MM.1S (cell line): ENCODE data around the gene PPP2R5C.

Experiments
- DNase-seq: peaks from one replicate; pipeline ENCODE4 v3.0.0-alpha.2; 2015
- H2AFZ ChIP-seq: fragments of 300-600 bp; sonication (generic); 2 replicates; pipeline ENCODE4 v1.6.0; 2016; ENCODE audit warnings: antibody characterized with exemption, low read length
- H3F3A ChIP-seq: fragments of 300-600 bp; sonication (generic); 2 replicates; pipeline ENCODE4 v1.6.1; 2016; ENCODE audit warnings: mild to moderate bottlenecking, antibody characterized with exemption, low read length, moderate library complexity, mixed read lengths; ENCODE audit not compliant: insufficient read depth
- H3K27ac ChIP-seq: fragments of 300-600 bp; sonication (generic); 2 replicates; pipeline ENCODE4 v1.5.1; 2016; ENCODE audit warnings: mild to moderate bottlenecking, low read length
- H3K27me3 ChIP-seq: fragments of 300-600 bp; sonication (generic); replicated peaks from 2 replicates; pipeline ENCODE4 v1.6.0; 2016; ENCODE audit warnings: low read length; ENCODE audit not compliant: insufficient read depth
- H3K36me3 ChIP-seq: fragments of 300-600 bp; sonication (generic); replicated peaks from 2 replicates; pipeline ENCODE4 v1.6.1; 2016; ENCODE audit warnings: mild to moderate bottlenecking, low read length, mixed read lengths; ENCODE audit not compliant: insufficient read depth
- H3K4me1 ChIP-seq: fragments of 300-600 bp; sonication (generic); 2 replicates; pipeline ENCODE4 v1.6.1; 2016; ENCODE audit warnings: low read length, mixed read lengths
- H3K4me2 ChIP-seq: fragments of 300-600 bp; sonication (generic); 2 replicates; pipeline ENCODE4 v1.6.0; 2016; ENCODE audit warnings: low read depth, low read length
- H3K4me3 ChIP-seq: fragments of 300-600 bp; sonication (generic); 2 replicates; pipeline ENCODE4 v1.5.1; 2016; ENCODE audit warnings: low read length, mixed read lengths
- H3K79me2 ChIP-seq: fragments of 300-600 bp; sonication (generic); 2 replicates; pipeline ENCODE4 v1.6.1; 2016; ENCODE audit warnings: mixed run types, low read length, mixed read lengths
- H3K9ac ChIP-seq: fragments of 300-600 bp; sonication (generic); 2 replicates; pipeline ENCODE4 v1.6.1; 2016; ENCODE audit warnings: low read length, mixed read lengths
- H3K9me2 ChIP-seq: fragments of 300-600 bp; sonication (generic); replicated peaks from 2 replicates; pipeline ENCODE4 v1.6.1; 2016; ENCODE audit warnings: mild to moderate bottlenecking, low read length, mixed read lengths; ENCODE audit not compliant: insufficient read depth
- H3K9me3 ChIP-seq: fragments of 300-600 bp; sonication (generic); replicated peaks from 2 replicates; pipeline ENCODE4 v1.6.1; 2016; ENCODE audit warnings: mild to moderate bottlenecking, low read length, mixed read lengths; ENCODE audit not compliant: insufficient read depth
- H4K20me1 ChIP-seq: fragments of 300-600 bp; sonication (generic); 2 replicates; pipeline ENCODE4 v1.6.1; 2016; ENCODE audit warnings: mild to moderate bottlenecking, low read length, moderate library complexity, mixed read lengths; ENCODE audit not compliant: insufficient read depth
- CTCF ChIP-seq: fragments of 300-600 bp; sonication (generic); IDR thresholded peaks from 2 replicates; pipeline ENCODE4 v1.5.1; 2016; ENCODE audit warnings: antibody characterized with exemption, low read length, mixed read lengths
- EZH2 ChIP-seq: fragments of 300-600 bp; sonication (generic); optimal IDR thresholded peaks from 2 replicates; pipeline ENCODE3; 2017; ENCODE audit warnings: low read depth, mild to moderate bottlenecking, antibody characterized with exemption, low read length, mixed read lengths
- EZH2phosphoT487 ChIP-seq: fragments of 300-600 bp; sonication (generic); IDR thresholded peaks from 2 replicates; pipeline ENCODE4 v1.6.1; 2018; ENCODE audit warnings: antibody characterized with exemption, low read length

The PPP2R5C gene

GRCh38 chr14:101961011-101961721, 199.7 kb downstream of the PPP2R5C start:
- H3K36me3 ChIP-seq = no peaks in the 10 kb centered on the region
- H3K27me3 ChIP-seq = no peaks in the 10 kb centered on the region
- H3K9ac ChIP-seq = no peak overlapping the region
- H3K79me2 ChIP-seq = peaks cover 15% of the 10 kb centered on the region
- peak; percentile 61 for DNase-seq
- H3K9me2 ChIP-seq = no peaks in the 10 kb centered on the region
- H2AFZ ChIP-seq = peak overlapping the region; percentile 42; the same call in 1 of the 2 replicates
- no peak overlapping the region for H3K4me2 ChIP-seq
- H3K4me3 ChIP-seq = no peak overlapping the region
- H3K9me3 ChIP-seq = no peaks in the 10 kb centered on the region
- no peak for TF ChIP-seq EZH2
- TF ChIP-seq EZH2phosphoT487 = no peak
- TF ChIP-seq CTCF = peak; percentile 63
- no peak overlapping the region for H3K27ac ChIP-seq
- H4K20me1 ChIP-seq = no peaks in the 10 kb centered on the region
- no peaks in the 10 kb centered on the region for H3F3A ChIP-seq
- H3K4me1 ChIP-seq = no peaks in the 10 kb centered on the region

GRCh38 chr14:101961746-101962502, 200.4 kb downstream of the PPP2R5C start:
- no peak overlapping the region for H2AFZ ChIP-seq
- H3K4me3 ChIP-seq = no peak overlapping the region
- H3K9me3 ChIP-seq = no peaks in the 10 kb centered on the region
- peaks cover 23% of the 10 kb centered on the region for H3K79me2 ChIP-seq
- no peak for TF ChIP-seq CTCF
- TF ChIP-seq EZH2 = no peak
- no peak for TF ChIP-seq EZH2phosphoT487
- H3K36me3 ChIP-seq = no peaks in the 10 kb centered on the region
- no peak overlapping the region for H3K27ac ChIP-seq
- DNase-seq = no peak
- no peak overlapping the region for H3K4me2 ChIP-seq
- H4K20me1 ChIP-seq = no peaks in the 10 kb centered on the region
- no peak overlapping the region for H3K9ac ChIP-seq
- H3K4me1 ChIP-seq = no peaks in the 10 kb centered on the region
- H3K27me3 ChIP-seq = no peaks in the 10 kb centered on the region
- H3K9me2 ChIP-seq = no peaks in the 10 kb centered on the region
- H3F3A ChIP-seq = no peaks in the 10 kb centered on the region

GRCh38 chr14:101962503-101962874, 201.0 kb downstream of the PPP2R5C start:
- Histone ChIP-seq H3K4me2 (no peak overlapping the region), H3K4me1 (no peaks in the 10 kb centered on the region)

More at GRCh38 chr14:101962503-101962874, 201.0 kb downstream of the PPP2R5C start:
- no peaks in the 10 kb centered on the region for H3K9me3 ChIP-seq
- no peaks in the 10 kb centered on the region for H3K36me3 ChIP-seq
- H3K9ac ChIP-seq = no peak overlapping the region
- H2AFZ ChIP-seq = no peak overlapping the region
- H4K20me1 ChIP-seq = no peaks in the 10 kb centered on the region
- H3K27ac ChIP-seq = no peak overlapping the region
- no peaks in the 10 kb centered on the region for H3K27me3 ChIP-seq
- no peak overlapping the region for H3K4me3 ChIP-seq
- no peak for DNase-seq
- H3K9me2 ChIP-seq = no peaks in the 10 kb centered on the region
- TF ChIP-seq CTCF (no peak), EZH2 (no peak), EZH2phosphoT487 (no peak)
- peaks cover 28% of the 10 kb centered on the region for H3K79me2 ChIP-seq
- no peaks in the 10 kb centered on the region for H3F3A ChIP-seq
